GM08714 (cell line): ENCODE results near the gene ZW10.
A peak's percentile ranks its signal among the peaks of the same experiment; 100 is the strongest.
"Not testable (repeated sequence)": the region's sequence is repeated elsewhere in the genome, so short reads cannot be mapped to it uniquely, and the experiment has no call there.

Experiments used
- H3K4me3 ChIP-seq: fragments of 200-500 bp; sonication (Bioruptor generic); 2 replicates; pipeline ENCODE4 v1.5.1; 2014; ENCODE audit warnings: mild to moderate bottlenecking, low read length, inconsistent platforms
- ZNF274 ChIP-seq: IDR thresholded peaks from 2 replicates; pipeline ENCODE4 v1.6.1; 2012; ENCODE audit warnings: mild to moderate bottlenecking, low read depth, low read length

The ZW10 gene, protein sequence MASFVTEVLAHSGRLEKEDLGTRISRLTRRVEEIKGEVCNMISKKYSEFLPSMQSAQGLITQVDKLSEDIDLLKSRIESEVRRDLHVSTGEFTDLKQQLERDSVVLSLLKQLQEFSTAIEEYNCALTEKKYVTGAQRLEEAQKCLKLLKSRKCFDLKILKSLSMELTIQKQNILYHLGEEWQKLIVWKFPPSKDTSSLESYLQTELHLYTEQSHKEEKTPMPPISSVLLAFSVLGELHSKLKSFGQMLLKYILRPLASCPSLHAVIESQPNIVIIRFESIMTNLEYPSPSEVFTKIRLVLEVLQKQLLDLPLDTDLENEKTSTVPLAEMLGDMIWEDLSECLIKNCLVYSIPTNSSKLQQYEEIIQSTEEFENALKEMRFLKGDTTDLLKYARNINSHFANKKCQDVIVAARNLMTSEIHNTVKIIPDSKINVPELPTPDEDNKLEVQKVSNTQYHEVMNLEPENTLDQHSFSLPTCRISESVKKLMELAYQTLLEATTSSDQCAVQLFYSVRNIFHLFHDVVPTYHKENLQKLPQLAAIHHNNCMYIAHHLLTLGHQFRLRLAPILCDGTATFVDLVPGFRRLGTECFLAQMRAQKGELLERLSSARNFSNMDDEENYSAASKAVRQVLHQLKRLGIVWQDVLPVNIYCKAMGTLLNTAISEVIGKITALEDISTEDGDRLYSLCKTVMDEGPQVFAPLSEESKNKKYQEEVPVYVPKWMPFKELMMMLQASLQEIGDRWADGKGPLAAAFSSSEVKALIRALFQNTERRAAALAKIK

GRCh38 chr11:113773416-113774173 lies at the start of gene ZW10:
Gene ZW10, minus strand, starts transcription at chr11:113773692. Its CDS starts 26 bp downstream, at chr11:113773666.
- no peak for TF ChIP-seq ZNF274

GRCh38 chr11:113818426-113818825 lies 44.9 kb upstream of the ZW10 start:
- no peak overlapping the region for H3K4me3 ChIP-seq
- TF ChIP-seq ZNF274: no peak

More at GRCh38 chr11:113773416-113774173, at the start of gene ZW10:
- peak within 1 kb of the TSS; percentile 87 for H3K4me3 ChIP-seq

- no peak for TF ChIP-seq ZNF274
- no peak overlapping the region for H3K4me3 ChIP-seq
These were observed 44.1 kb upstream of the ZW10 start for GRCh38 chr11:113817626-113818025.

- no peak overlapping the region for H3K4me3 ChIP-seq
- TF ChIP-seq ZNF274: no peak
These were observed 43.7 kb upstream of the ZW10 start for GRCh38 chr11:113817162-113817561.

DNA sequence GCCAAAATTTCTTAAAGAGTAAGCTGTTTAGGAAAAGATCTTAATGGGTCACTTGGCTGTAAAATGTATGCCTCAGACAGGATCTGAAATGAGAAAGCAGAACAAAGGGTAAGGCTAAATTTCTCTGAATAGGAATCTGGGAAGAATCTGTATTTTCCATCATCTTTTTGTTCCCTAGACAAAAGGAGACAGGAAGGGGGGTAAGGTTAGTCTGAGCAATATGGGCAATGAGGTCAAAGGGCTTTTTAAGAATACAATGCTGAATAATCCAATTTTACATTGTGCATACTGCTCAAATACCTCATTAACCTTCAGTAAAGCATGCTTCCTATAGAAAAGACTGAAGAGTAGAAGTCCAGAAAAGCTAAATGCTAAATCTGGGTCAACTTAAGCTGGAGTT lies 40.7 kb upstream of the ZW10 start:
- no peak overlapping the region for H3K4me3 ChIP-seq
- no peak for TF ChIP-seq ZNF274

- no peak overlapping the region for H3K4me3 ChIP-seq
- no peak for TF ChIP-seq ZNF274
These were observed 35.4 kb upstream of the ZW10 start for GRCh38 chr11:113808931-113809330.

DNA sequence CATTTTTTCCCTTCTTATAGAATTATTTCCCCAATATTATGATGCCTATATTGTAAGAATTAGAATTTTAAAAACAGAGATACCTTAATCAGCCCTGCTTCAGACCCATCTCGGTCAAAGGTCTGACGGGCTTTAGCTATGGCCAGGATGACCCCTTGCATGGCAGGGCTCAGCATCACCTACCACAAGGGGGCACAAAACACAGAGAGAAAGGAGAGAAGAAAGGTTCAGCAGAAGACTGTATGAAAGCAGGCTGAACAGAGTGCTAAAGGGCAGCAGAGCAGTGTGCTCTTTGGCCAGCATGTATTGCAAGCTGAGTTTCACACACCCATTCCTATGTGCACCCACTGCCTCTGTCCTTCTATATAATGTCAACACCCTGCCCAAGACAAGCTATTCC lies 32.9 kb upstream of the ZW10 start:
- H3K4me3 ChIP-seq: no peak overlapping the region
- no peak for TF ChIP-seq ZNF274

GRCh38 chr11:113805640-113806039 lies 32.1 kb upstream of the ZW10 start:
- no peak overlapping the region for H3K4me3 ChIP-seq
- TF ChIP-seq ZNF274: no peak

DNA sequence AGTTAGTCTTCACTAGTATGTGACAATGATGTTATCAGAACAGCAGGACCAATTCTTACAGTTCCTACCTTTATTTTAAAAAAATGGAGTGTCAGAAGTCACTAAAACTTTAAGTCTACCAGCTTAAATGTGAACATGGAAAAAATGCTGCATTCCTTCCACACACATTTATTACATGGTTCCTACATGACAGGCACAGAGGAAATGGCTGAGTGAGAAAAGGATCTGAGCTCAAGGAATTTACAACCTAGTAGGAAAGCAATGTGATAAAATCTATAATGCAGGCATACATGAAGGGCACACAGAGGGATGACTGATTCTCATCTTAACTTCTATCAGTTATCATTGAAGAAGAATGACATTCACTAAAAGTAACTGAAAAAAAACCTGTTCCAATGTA lies 29.1 kb upstream of the ZW10 start:
- H3K4me3 ChIP-seq: no peak overlapping the region
- no peak for TF ChIP-seq ZNF274

DNA sequence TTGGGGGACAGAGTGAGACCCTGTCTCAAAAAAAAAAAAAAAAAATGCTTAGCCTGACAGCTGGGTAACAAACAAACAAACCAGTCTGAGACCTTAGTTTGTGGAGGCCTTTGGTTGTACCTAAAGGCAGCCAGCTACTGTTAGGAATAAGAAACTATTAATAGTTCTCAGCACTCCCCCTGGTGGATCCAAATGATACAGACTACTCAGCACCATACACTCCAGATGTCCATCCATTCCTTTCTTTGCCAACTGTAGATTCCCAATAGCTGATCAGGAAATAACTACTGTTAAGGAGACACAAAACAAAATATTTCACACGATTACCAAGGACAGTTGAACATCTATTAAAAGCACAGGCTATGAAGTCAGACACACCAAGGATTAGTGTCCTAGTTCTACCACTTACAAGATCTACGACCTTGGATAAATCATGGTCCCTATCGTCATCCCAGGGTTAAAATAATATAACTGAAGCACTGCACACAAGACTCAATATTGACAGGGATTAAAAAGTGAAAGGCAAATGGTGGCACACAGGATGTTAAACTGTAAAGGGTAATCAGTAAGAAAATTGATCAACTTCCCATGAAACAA lies 23.3 kb upstream of the ZW10 start:
- TF ChIP-seq ZNF274: no peak
- no peak overlapping the region for H3K4me3 ChIP-seq

GRCh38 chr11:113789675-113790320 lies 16.3 kb upstream of the ZW10 start:
- TF ChIP-seq ZNF274: no peak
- no peak overlapping the region for H3K4me3 ChIP-seq

DNA sequence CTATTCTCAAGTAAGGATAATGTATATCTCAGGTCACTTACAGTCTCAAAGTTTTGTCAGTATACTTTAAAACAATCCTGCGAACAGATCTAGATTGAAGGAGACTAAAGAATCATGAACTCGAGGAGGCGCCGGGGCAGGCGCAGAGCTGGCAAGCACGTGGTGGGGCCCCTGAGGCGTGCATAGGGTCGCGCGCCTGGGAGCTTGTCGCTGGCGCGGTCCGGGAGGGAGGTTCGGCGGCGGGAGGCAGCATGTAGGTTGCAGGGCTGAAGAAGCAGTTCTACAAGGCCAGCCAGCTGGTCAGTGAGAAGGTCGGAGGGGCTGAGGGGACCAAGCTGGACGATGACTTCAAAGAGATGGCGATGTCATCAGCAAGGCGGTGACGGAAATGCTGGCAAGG lies 15.5 kb upstream of the ZW10 start:
- not testable (repeated sequence) for H3K4me3 ChIP-seq

DNA sequence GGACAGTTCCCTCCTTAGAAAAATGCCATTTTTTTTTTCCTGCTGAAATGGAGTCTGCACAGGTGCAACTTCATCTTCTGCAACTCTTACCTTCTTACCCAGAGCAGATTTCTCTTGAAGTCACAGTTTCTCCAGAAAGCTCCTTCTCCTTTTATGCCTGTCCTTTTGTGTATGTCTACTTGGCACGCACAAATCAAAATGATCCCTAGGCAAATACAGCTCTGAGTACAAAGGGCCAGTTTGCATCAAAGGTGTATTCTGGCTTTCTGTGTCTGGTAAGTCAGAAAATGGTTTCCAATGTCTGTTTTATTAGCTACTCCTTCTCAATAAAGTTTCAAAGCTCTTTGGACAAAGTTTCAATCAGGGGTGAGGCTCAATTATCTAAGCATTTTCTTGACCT lies 8.6 kb upstream of the ZW10 start:
- no peak overlapping the region for H3K4me3 ChIP-seq
- no peak for TF ChIP-seq ZNF274

- TF ChIP-seq ZNF274: no peak
- no peak overlapping the region for H3K4me3 ChIP-seq
These were observed 8.2 kb upstream of the ZW10 start for GRCh38 chr11:113781682-113782081.

GRCh38 chr11:113779496-113779895 lies 6.0 kb upstream of the ZW10 start, which contains the start of gene CLDN25:
Gene CLDN25, plus strand, starts transcription at chr11:113779796. Its CDS starts 0 bp downstream, at chr11:113779796.
- no peak for TF ChIP-seq ZNF274
- H3K4me3 ChIP-seq: no peak within 1 kb of the TSS
